Measurements from ENCODE around the gene RERE.

Gene RERE

GRCh38 chr1:8493916-8494540 is 323.4 kb downstream of the RERE start:
- H3F3A ChIP-seq (ENCODE audit: insufficient read depth), result peaks cover 70% of the 10 kb centered on the region
- no peaks in the 10 kb centered on the region for H4K20me1 ChIP-seq (ENCODE audit: low read depth, low read length)
- H3K9me2 ChIP-seq (replicated peaks; ENCODE audit: insufficient read depth, low read length), result no peaks in the 10 kb centered on the region
- peak overlapping the region; percentile 96 for H3K27ac ChIP-seq (ENCODE audit: low read depth, low read length)
- peak overlapping the region; percentile 63 for H3K4me2 ChIP-seq (ENCODE audit: low read depth, low read length, poor library complexity, severe bottlenecking)
- H3K36me3 ChIP-seq (ENCODE audit: low read length), result peaks cover 7% of the 10 kb centered on the region; the same call in 1 of the 2 replicates
- no peaks in the 10 kb centered on the region for H3K9me3 ChIP-seq (ENCODE audit: insufficient read depth, low read length)
- no peak overlapping the region for H2AFZ ChIP-seq (ENCODE audit: low read depth, low read length, severe bottlenecking)
- H3K4me3 ChIP-seq (ENCODE audit: insufficient read depth, low read length, poor library complexity, severe bottlenecking), result peak overlapping the region; percentile 35
- peak overlapping the region; percentile 49 for H3K9ac ChIP-seq (ENCODE audit: low read length)
- H3K79me2 ChIP-seq (ENCODE audit: insufficient read depth, low read length), result peaks cover 31% of the 10 kb centered on the region
- no peak for TF ChIP-seq EZH2phosphoT487 (conservative IDR thresholded peaks at IDR 0.05; ENCODE audit: low read length)
- no peak for TF ChIP-seq CTCF (IDR thresholded peaks at IDR 0.05; ENCODE audit: insufficient read depth, low read length, poor library complexity, severe bottlenecking)
- no peaks in the 10 kb centered on the region for H3K27me3 ChIP-seq (ENCODE audit: low read length)

DNA sequence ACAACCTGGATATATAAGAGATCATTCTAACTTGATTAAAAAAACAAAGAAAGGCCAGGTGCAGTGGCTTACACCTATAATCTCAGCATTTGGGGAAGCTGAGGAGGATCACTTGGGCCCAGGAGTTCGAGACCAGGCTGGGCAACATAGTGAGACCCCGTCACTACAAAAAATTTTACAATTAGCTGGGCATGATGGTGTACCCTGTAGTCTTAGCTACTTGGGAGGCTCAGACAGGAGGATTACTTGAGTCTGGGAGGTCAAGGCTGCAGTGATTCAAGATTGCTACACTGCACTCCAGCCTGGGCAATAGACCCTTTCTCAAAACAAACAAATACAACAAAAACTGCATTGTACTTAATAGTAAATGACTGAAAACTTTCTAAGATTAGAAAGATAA is 330.2 kb downstream of the RERE start:
- Histone ChIP-seq H2AFZ (ENCODE audit: low read depth, low read length, severe bottlenecking) (no peak overlapping the region), H3K9me2 (replicated peaks; ENCODE audit: insufficient read depth, low read length) (no peaks in the 10 kb centered on the region), H3K9me3 (ENCODE audit: insufficient read depth, low read length) (no peaks in the 10 kb centered on the region), H3K79me2 (ENCODE audit: insufficient read depth, low read length) (peaks cover 61% of the 10 kb centered on the region), H3K9ac (ENCODE audit: low read length) (no peak overlapping the region), H3K27me3 (ENCODE audit: low read length) (no peaks in the 10 kb centered on the region), H3K4me3 (ENCODE audit: insufficient read depth, low read length, poor library complexity, severe bottlenecking) (no peak overlapping the region), H3K36me3 (ENCODE audit: low read length) (peaks cover 3% of the 10 kb centered on the region; the same call in 1 of the 2 replicates), H3K4me2 (ENCODE audit: low read depth, low read length, poor library complexity, severe bottlenecking) (no peak overlapping the region), H4K20me1 (ENCODE audit: low read depth, low read length) (no peaks in the 10 kb centered on the region), H3F3A (ENCODE audit: insufficient read depth) (peaks cover 17% of the 10 kb centered on the region), H3K27ac (ENCODE audit: low read depth, low read length) (no peak overlapping the region)
- no peak for TF ChIP-seq EZH2phosphoT487 (conservative IDR thresholded peaks at IDR 0.05; ENCODE audit: low read length)
- TF ChIP-seq CTCF (IDR thresholded peaks at IDR 0.05; ENCODE audit: insufficient read depth, low read length, poor library complexity, severe bottlenecking), result no peak

GRCh38 chr1:8486047-8486446 is 331.4 kb downstream of the RERE start:
- no peak overlapping the region for H3K4me2 ChIP-seq (ENCODE audit: low read depth, low read length, poor library complexity, severe bottlenecking)
- no peaks in the 10 kb centered on the region for H4K20me1 ChIP-seq (ENCODE audit: low read depth, low read length)
- peaks cover 61% of the 10 kb centered on the region for H3K79me2 ChIP-seq (ENCODE audit: insufficient read depth, low read length)
- H3K4me3 ChIP-seq (ENCODE audit: insufficient read depth, low read length, poor library complexity, severe bottlenecking), result no peak overlapping the region
- no peak overlapping the region for H3K27ac ChIP-seq (ENCODE audit: low read depth, low read length)
- H2AFZ ChIP-seq (ENCODE audit: low read depth, low read length, severe bottlenecking), result no peak overlapping the region
- no peaks in the 10 kb centered on the region for H3K9me3 ChIP-seq (ENCODE audit: insufficient read depth, low read length)
- no peaks in the 10 kb centered on the region for H3K9me2 ChIP-seq (replicated peaks; ENCODE audit: insufficient read depth, low read length)
- H3K9ac ChIP-seq (ENCODE audit: low read length), result no peak overlapping the region
- no peaks in the 10 kb centered on the region for H3K27me3 ChIP-seq (ENCODE audit: low read length)
- TF ChIP-seq CTCF (IDR thresholded peaks at IDR 0.05; ENCODE audit: insufficient read depth, low read length, poor library complexity, severe bottlenecking) (no peak), EZH2phosphoT487 (conservative IDR thresholded peaks at IDR 0.05; ENCODE audit: low read length) (no peak)
- H3F3A ChIP-seq (ENCODE audit: insufficient read depth), result peaks cover 11% of the 10 kb centered on the region
- no peaks in the 10 kb centered on the region for H3K36me3 ChIP-seq (ENCODE audit: low read length)

All from SU-DHL-6 (cell line).